HepG2 (cell line): ENCODE data around the gene EFS. TPM values are rescaled to one million over a fixed set of nuclear protein-coding genes. Genes with fewer than 3 reads are reported as not detected.
A peak's percentile ranks its signal among the peaks of the same experiment; 100 is the strongest.

ENCODE experiments used
- ATAC-seq: fragments of 200-7000 bp; cut with Tn5 transposase; 3 replicates; pipeline ENCODE4 v1.9.1; 2020; ENCODE audit warnings: mild to moderate bottlenecking, moderate library complexity
- BruUV-seq: library from RNA; stranded (reverse); fragments of 400-500 nt; replicated peaks from 2 replicates; lab custom pipeline; 2021; lab: Mats Ljungman, UMichigan
- CTCF ChIA-PET: fragments of 300-600 bp; formaldehyde crosslinking; extraction: SDS; loops from one replicate; lab custom pipeline; 2021; ENCODE audit warnings: low total read pairs, inconsistent platforms, low intra/inter-chr PET ratio; lab: Yijun Ruan, JAX
- POLR2A ChIA-PET: fragments of 350-600 bp; sonication (Branson Sonifier 250); formaldehyde crosslinking; loops from one replicate; lab custom pipeline; 2020; ENCODE audit warnings: antibody characterized with exemption, inconsistent platforms; lab: Yijun Ruan, JAX
- DNase-seq: peaks from one replicate; pipeline ENCODE4 v3.0.0-alpha.2; 2015; ENCODE audit warnings: low spot score
- FAIRE-seq: peaks from 3 replicates; lab custom pipeline; 2011; peaks lifted over from hg19 to GRCh38; lab: Jason Lieb, UNC
- H2AFZ ChIP-seq: one replicate; pipeline ENCODE4 v1.6.1; 2011; ENCODE audit warnings: low read length, inconsistent platforms
- H3K27ac ChIP-seq: fragments of 300-600 bp; 3 replicates; pipeline ENCODE4 v1.8.0; 2011; ENCODE audit warnings: mixed run types, mild to moderate bottlenecking, mixed read lengths, low read length, inconsistent platforms; ENCODE audit not compliant: insufficient read depth; ENCODE audit errors: extremely low read length
- H3K27me3 ChIP-seq, 2 experiments: fragments of 200-600 bp in 1 of 2; 2 replicates in 1 of 2; 3 replicates in 1 of 2; pipeline versions ENCODE4 v1.6.0 to v1.8.0; 2011; ENCODE audit warnings: low read length in 2 of 2, mild to moderate bottlenecking in 2 of 2, moderate library complexity in 2 of 2, inconsistent platforms in 1 of 2; ENCODE audit not compliant: insufficient read depth in 2 of 2, control insufficient read depth in 1 of 2
- H3K36me3 ChIP-seq, 2 experiments: fragments of 200-600 bp in 1 of 2; replicated peaks in 1 of 2; 2 replicates in 1 of 2; 3 replicates in 1 of 2; pipeline versions ENCODE4 v1.5.1 to v1.8.0; 2011; ENCODE audit warnings: low read length in 2 of 2, inconsistent platforms in 1 of 2; ENCODE audit not compliant: insufficient read depth in 2 of 2, control insufficient read depth in 1 of 2
- H3K4me1 ChIP-seq: 2 replicates; pipeline ENCODE4 v1.5.1; 2012; ENCODE audit warnings: low read length, inconsistent platforms; ENCODE audit not compliant: insufficient read depth
- H3K4me2 ChIP-seq: 2 replicates; pipeline ENCODE4 v1.6.0; 2011; ENCODE audit warnings: low read depth, low read length, inconsistent platforms
- H3K4me3 ChIP-seq, 3 experiments: fragments of 200-600 bp in 1 of 3; sonication (generic), shearing (Covaris generic) in 1 of 3; replicated peaks in 1 of 3; 2 replicates each; pipeline ENCODE4 v1.5.1; 2011 to 2016; ENCODE audit warnings: low read length in 3 of 3, inconsistent platforms in 2 of 3, low read depth in 2 of 3, mild to moderate bottlenecking in 2 of 3, control low read depth in 1 of 3, mixed read lengths in 1 of 3; ENCODE audit not compliant: insufficient read depth in 1 of 3
- H3K79me2 ChIP-seq: one replicate; pipeline ENCODE4 v1.6.1; 2011; ENCODE audit warnings: low read length, inconsistent platforms; ENCODE audit not compliant: insufficient read depth
- H3K9ac ChIP-seq: 2 replicates; pipeline ENCODE4 v1.6.0; 2011; ENCODE audit warnings: mild to moderate bottlenecking, low read depth, low read length, inconsistent platforms; ENCODE audit not compliant: insufficient read depth
- H3K9me3 ChIP-seq: 2 replicates; pipeline ENCODE4 v1.5.1; 2012; ENCODE audit warnings: mild to moderate bottlenecking, low read length
- H4K20me1 ChIP-seq: 2 replicates; pipeline ENCODE4 v1.6.0; 2011; ENCODE audit warnings: inconsistent platforms, mild to moderate bottlenecking, low read length, moderate library complexity; ENCODE audit not compliant: insufficient read depth
- JDP2 ChIP-seq: sonication (generic); formaldehyde crosslinking; IDR thresholded peaks from 2 replicates; pipeline ENCODE4 v1.8.1; 2022; ENCODE audit warnings: missing genetic modification reagents, borderline replicate concordance
- U2AF1 ChIP-seq: fragments of 200-400 bp; formaldehyde crosslinking; optimal IDR thresholded peaks from 2 replicates; pipeline ENCODE3; 2017; ENCODE audit warnings: mild to moderate bottlenecking, low read depth, low read length
- ZNF30 ChIP-seq: sonication (generic); formaldehyde crosslinking; IDR thresholded peaks from 2 replicates; pipeline ENCODE4 v1.5.0; 2020; ENCODE audit warnings: mild to moderate bottlenecking, missing genetic modification reagents
- WGBS: methylation state at CpG from one replicate; pipeline ENCODE4 v1.1.6; 2017; ENCODE audit warnings: low lambda C conversion rate; 5-methylcytosine and 5-hydroxymethylcytosine counted together
- in situ Hi-C: cut with HindIII; loops from 2 replicates; pipeline ENCODE4 v1.10.0; 2017; ENCODE audit warnings: low pct_unique_long_range_greater_than_20kb; ENCODE audit not compliant: extremely low pct_ligation_motif_present
- intact Hi-C: fragments of 100-400 bp; cut with micrococcal nuclease; formaldehyde crosslinking; loops from one replicate; pipeline ENCODE4 v1.10.0; 2022; ENCODE audit not compliant: unreplicated experiment
- polyA plus RNA-seq, 8 experiments: library from polyadenylated mRNA; depleted of rRNA in 3 of 8; stranded (reverse) in 7 of 8; unstranded in 1 of 8; fragments of >200 nt; fragmentation: Illumina TruSeq in 4 of 8; extraction: Trizol in 4 of 8; gene quantifications; 2 replicates each; pipeline versions ENCODE4 v1.2.1 to v1.2.3, GENCODE V29; 2011 to 2016; ENCODE audit warnings: low read depth in 4 of 8, missing spikeins in 1 of 8, mixed read lengths in 1 of 8; ENCODE audit not compliant: insufficient read depth in 1 of 8
- total RNA-seq, 5 experiments: library from RNA; depleted of rRNA; stranded (reverse); fragments of >200 nt; fragmentation: Illumina TruSeq; extraction: Trizol; gene quantifications; 2 replicates each; pipeline ENCODE4 v1.2.3, GENCODE V29; 2016; ENCODE audit warnings: low read depth in 1 of 5
- TF ChIP-seq, protein P1 (sequence below), 2 experiments: sonication (generic) in 1 of 2; formaldehyde crosslinking in 1 of 2; IDR thresholded peaks; 2 replicates each; pipeline versions ENCODE4 v1.4.0 to v1.6.1; 2016 to 2020; ENCODE audit warnings: borderline replicate concordance in 1 of 2, low read depth in 1 of 2, mild to moderate bottlenecking in 1 of 2, missing genetic modification reagents in 1 of 2
- TF ChIP-seq, protein P2 (sequence below): sonication (generic); formaldehyde crosslinking; IDR thresholded peaks from 2 replicates; pipeline ENCODE4 v1.5.0; 2020; ENCODE audit warnings: missing genetic modification reagents, mild to moderate bottlenecking, borderline replicate concordance

EFS gene
- total and polyA plus RNA-seq, 2 of the 13 experiments (the other 11 are each of a cell fraction or from before 2014, with no cell fraction given), result not detected

DNA sequence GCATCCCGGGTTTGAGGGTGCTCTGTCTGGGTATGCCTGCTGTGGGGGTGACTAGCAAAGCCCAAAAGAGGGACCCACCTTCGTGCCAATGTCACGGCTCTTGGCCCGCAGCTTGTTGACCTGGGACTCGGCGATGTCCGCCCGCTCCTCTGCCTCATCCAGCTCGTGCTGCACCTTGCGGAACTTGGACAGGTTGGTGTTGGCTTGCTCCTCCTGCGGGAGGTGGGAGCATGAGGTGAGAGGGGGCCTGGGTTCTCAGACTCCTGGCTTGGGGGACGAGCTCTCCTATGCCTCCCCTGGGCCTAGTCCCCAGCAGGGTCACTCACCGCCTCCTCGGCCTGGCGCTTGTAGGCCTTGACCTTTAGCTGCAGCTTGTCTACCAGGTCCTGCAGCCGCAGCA lies 48.7 kb upstream of the EFS start:
- BruUV-seq, result no TSS peak
- no peaks in the 10 kb centered on the region for H3K79me2 ChIP-seq
- TF ChIP-seq, protein P1, sequence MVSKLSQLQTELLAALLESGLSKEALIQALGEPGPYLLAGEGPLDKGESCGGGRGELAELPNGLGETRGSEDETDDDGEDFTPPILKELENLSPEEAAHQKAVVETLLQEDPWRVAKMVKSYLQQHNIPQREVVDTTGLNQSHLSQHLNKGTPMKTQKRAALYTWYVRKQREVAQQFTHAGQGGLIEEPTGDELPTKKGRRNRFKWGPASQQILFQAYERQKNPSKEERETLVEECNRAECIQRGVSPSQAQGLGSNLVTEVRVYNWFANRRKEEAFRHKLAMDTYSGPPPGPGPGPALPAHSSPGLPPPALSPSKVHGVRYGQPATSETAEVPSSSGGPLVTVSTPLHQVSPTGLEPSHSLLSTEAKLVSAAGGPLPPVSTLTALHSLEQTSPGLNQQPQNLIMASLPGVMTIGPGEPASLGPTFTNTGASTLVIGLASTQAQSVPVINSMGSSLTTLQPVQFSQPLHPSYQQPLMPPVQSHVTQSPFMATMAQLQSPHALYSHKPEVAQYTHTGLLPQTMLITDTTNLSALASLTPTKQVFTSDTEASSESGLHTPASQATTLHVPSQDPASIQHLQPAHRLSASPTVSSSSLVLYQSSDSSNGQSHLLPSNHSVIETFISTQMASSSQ (IDR thresholded peaks at IDR 0.05; ENCODE audit: low read depth), result no peak
- TF ChIP-seq, protein P1 (CRISPR knock-in tag; IDR thresholded peaks at IDR 0.05; ENCODE audit: borderline replicate concordance), result 0 out of 2 replicates have a peak, but pooled peaks have one; percentile 25
- TF ChIP-seq JDP2 (CRISPR knock-in tag), result no peak
- TF ChIP-seq U2AF1, result no peak
- TF ChIP-seq, protein P2, sequence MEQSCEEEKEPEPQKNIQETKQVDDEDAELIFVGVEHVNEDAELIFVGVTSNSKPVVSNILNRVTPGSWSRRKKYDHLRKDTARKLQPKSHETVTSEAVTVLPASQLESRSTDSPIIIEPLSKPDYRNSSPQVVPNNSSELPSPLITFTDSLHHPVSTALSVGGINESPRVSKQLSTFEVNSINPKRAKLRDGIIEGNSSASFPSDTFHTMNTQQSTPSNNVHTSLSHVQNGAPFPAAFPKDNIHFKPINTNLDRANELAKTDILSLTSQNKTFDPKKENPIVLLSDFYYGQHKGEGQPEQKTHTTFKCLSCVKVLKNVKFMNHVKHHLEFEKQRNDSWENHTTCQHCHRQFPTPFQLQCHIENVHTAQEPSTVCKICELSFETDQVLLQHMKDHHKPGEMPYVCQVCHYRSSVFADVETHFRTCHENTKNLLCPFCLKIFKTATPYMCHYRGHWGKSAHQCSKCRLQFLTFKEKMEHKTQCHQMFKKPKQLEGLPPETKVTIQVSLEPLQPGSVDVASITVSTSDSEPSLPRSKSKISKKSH (CRISPR knock-in tag), result 0 out of 2 replicates have a peak, but pooled peaks have one; percentile 53
- no peak for TF ChIP-seq ZNF30
- 46% methylated on average over 16 of the region's 16 CpGs for WGBS
- H2AFZ ChIP-seq, result no peak overlapping the region
- peaks cover 45 to 99% of the 10 kb centered on the region in 2 experiments for H3K27me3 ChIP-seq
- no peaks in the 10 kb centered on the region for H3K4me1 ChIP-seq
- H3K9me3 ChIP-seq, result no peaks in the 10 kb centered on the region
- no peak overlapping the region for H3K4me2 ChIP-seq
- POLR2A ChIA-PET, result no interaction called here
- in situ Hi-C loops (no loop called here), intact Hi-C loops (no loop called here)
- FAIRE-seq, result no peak
- H3K4me3 ChIP-seq, result no peak overlapping the region
- no peak overlapping the region for H3K27ac ChIP-seq
- no peaks in the 10 kb centered on the region for H4K20me1 ChIP-seq
- H3K9ac ChIP-seq, result no peak overlapping the region
- no peak for ATAC-seq
- DNase-seq, result no peak
- CTCF ChIA-PET, result no interaction called here
- H3K36me3 ChIP-seq, result no peaks in the 10 kb centered on the region
